Measurements from ENCODE around the gene EML6.
A peak's percentile ranks its signal among the peaks of the same experiment; 100 is the strongest.

EML6 gene

GRCh38 chr2:55010149-55010591 lies 286.7 kb downstream of the EML6 start:
- Mint-ChIP-seq H3K4me3 (no peak overlapping the region), H3K27ac (no peak overlapping the region), H3K27me3 (ENCODE audit: low read depth, poor library complexity) (no peaks in the 10 kb centered on the region), H3K9me3 (peaks cover 3% of the 10 kb centered on the region), H3K36me3 (ENCODE audit: low read depth) (peaks cover 4% of the 10 kb centered on the region), H3K4me1 (peaks cover 60% of the 10 kb centered on the region)
- DNase-seq: no peak
- TF ChIP-seq CTCF (IDR thresholded peaks at IDR 0.05): no peak

- H3K27ac Mint-ChIP-seq: peak overlapping the region; percentile 20
- DNase-seq: no peak
- peaks cover 10% of the 10 kb centered on the region for H3K36me3 Mint-ChIP-seq (ENCODE audit: low read depth)
- H3K27me3 Mint-ChIP-seq (ENCODE audit: low read depth, poor library complexity): no peaks in the 10 kb centered on the region
- H3K4me3 Mint-ChIP-seq: no peak overlapping the region
- peaks cover 60% of the 10 kb centered on the region for H3K4me1 Mint-ChIP-seq
- no peak for TF ChIP-seq CTCF (IDR thresholded peaks at IDR 0.05)
- H3K9me3 Mint-ChIP-seq: peaks cover 10% of the 10 kb centered on the region
These were observed 287.5 kb downstream of the EML6 start for GRCh38 chr2:55010915-55011314.

- H3K9me3 Mint-ChIP-seq: peaks cover 13% of the 10 kb centered on the region
- TF ChIP-seq CTCF (IDR thresholded peaks at IDR 0.05): no peak
- DNase-seq: no peak
- H3K27ac Mint-ChIP-seq: peak overlapping the region; percentile 78
- peaks cover 19% of the 10 kb centered on the region for H3K36me3 Mint-ChIP-seq (ENCODE audit: low read depth)
- H3K4me3 Mint-ChIP-seq: peak overlapping the region; percentile 16
- H3K27me3 Mint-ChIP-seq (ENCODE audit: low read depth, poor library complexity): no peaks in the 10 kb centered on the region
- H3K4me1 Mint-ChIP-seq: peaks cover 55% of the 10 kb centered on the region
These were observed 288.6 kb downstream of the EML6 start for GRCh38 chr2:55011831-55012671.

- no peak for DNase-seq
- no peak overlapping the region for H3K4me3 Mint-ChIP-seq
- H3K36me3 Mint-ChIP-seq (ENCODE audit: low read depth): peaks cover 19% of the 10 kb centered on the region
- TF ChIP-seq CTCF (IDR thresholded peaks at IDR 0.05): no peak
- H3K27ac Mint-ChIP-seq: peak overlapping the region; percentile 78
- H3K4me1 Mint-ChIP-seq: peaks cover 52% of the 10 kb centered on the region
- peaks cover 17% of the 10 kb centered on the region for H3K9me3 Mint-ChIP-seq
- no peaks in the 10 kb centered on the region for H3K27me3 Mint-ChIP-seq (ENCODE audit: low read depth, poor library complexity)
These were observed 289.4 kb downstream of the EML6 start for GRCh38 chr2:55012672-55013484.

- no peak for DNase-seq
- H3K36me3 Mint-ChIP-seq (ENCODE audit: low read depth): peaks cover 19% of the 10 kb centered on the region
- H3K9me3 Mint-ChIP-seq: peaks cover 21% of the 10 kb centered on the region
- H3K4me3 Mint-ChIP-seq: no peak overlapping the region
- no peaks in the 10 kb centered on the region for H3K27me3 Mint-ChIP-seq (ENCODE audit: low read depth, poor library complexity)
- H3K4me1 Mint-ChIP-seq: peaks cover 49% of the 10 kb centered on the region
- no peak for TF ChIP-seq CTCF (IDR thresholded peaks at IDR 0.05)
- no peak overlapping the region for H3K27ac Mint-ChIP-seq
These were observed 290.5 kb downstream of the EML6 start for GRCh38 chr2:55013936-55014335.

Measured in nephron progenitor cell (in vitro differentiated cells).